Measurements from ENCODE around the gene TMEM212. TPM values are rescaled to one million over a fixed set of nuclear protein-coding genes. Genes with fewer than 3 reads are reported as not detected.

The TMEM212 gene
- total RNA-seq, 6 experiments from 2014 or later: not detected

DNA sequence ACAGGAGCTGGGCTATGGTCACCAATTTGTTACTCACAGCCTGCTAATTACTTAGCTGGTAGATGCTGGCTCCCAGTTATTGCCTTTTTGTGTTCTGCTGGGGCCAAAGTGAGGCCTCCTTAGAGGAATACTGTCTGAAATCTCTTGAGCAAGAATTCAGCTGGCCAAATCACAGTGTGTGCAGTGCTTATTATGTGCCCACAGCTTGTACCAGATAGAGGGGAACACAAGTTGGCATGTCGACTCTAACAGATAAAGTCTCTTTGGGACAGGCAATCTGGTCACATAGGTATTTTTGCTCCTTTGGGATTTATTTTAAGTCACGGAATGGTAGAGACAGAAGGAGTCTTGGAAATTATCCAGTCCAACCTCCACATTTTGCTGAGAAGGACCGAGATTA, 6.3 kb upstream of the TMEM212 start:
- Histone ChIP-seq H3K4me3 (no peak overlapping the region), H3K9me3 (no peaks in the 10 kb centered on the region), H3K36me3 (no peaks in the 10 kb centered on the region), H3K27ac (no peak overlapping the region), H3K4me1 (peaks cover 0 to 67% (median 18%) of the 10 kb centered on the region in 4 donors), H3K27me3 (no peaks in the 10 kb centered on the region)
- ATAC-seq (no peak), DNase-seq (no peak)
- intact Hi-C loops (cut with DNase I): no loop called here
- 100% methylated on average over 3 of the region's 3 CpGs for WGBS (ENCODE audit: insufficient coverage, low coverage, low lambda C conversion rate, missing lambda C conversion rate)
- TF ChIP-seq, protein P1, sequence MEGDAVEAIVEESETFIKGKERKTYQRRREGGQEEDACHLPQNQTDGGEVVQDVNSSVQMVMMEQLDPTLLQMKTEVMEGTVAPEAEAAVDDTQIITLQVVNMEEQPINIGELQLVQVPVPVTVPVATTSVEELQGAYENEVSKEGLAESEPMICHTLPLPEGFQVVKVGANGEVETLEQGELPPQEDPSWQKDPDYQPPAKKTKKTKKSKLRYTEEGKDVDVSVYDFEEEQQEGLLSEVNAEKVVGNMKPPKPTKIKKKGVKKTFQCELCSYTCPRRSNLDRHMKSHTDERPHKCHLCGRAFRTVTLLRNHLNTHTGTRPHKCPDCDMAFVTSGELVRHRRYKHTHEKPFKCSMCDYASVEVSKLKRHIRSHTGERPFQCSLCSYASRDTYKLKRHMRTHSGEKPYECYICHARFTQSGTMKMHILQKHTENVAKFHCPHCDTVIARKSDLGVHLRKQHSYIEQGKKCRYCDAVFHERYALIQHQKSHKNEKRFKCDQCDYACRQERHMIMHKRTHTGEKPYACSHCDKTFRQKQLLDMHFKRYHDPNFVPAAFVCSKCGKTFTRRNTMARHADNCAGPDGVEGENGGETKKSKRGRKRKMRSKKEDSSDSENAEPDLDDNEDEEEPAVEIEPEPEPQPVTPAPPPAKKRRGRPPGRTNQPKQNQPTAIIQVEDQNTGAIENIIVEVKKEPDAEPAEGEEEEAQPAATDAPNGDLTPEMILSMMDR (IDR thresholded peaks at IDR 0.05): no peak
- no peak for TF ChIP-seq POLR2A (IDR thresholded peaks at IDR 0.05)

DNA sequence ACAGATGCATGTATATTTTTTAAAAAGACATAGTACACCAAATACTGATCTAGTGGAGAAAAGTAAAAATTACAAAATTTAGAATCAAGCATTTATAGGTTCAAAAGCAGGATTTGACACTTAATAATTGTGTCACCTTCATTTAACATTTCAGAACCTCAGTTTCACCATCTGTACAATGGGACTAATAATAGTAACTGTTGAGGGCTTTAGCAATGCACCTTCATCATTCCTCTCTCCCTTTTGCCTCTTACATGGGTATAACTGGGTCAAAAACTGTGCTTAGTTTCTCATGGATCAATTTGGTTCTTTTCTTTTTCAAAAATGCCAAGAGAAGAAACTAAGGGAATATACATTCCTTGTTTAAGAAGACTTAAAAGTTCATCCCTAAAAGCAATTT, 5.5 kb upstream of the TMEM212 start:
- no peak for ATAC-seq
- H3K27ac ChIP-seq: peak overlapping the region; percentile 55 to 90 (median 75)
- TF ChIP-seq, protein P1 (IDR thresholded peaks at IDR 0.05): no peak
- no peak for TF ChIP-seq POLR2A (IDR thresholded peaks at IDR 0.05)
- H3K4me1 ChIP-seq: peaks cover 0 to 75% (median 20%) of the 10 kb centered on the region in 4 donors
- no peaks in the 10 kb centered on the region for H3K27me3 ChIP-seq
- H3K4me3 ChIP-seq: no peak overlapping the region
- no peaks in the 10 kb centered on the region for H3K9me3 ChIP-seq
- DNase-seq: no peak
- intact Hi-C loops (cut with DNase I): no loop called here
- H3K36me3 ChIP-seq: no peaks in the 10 kb centered on the region

DNA sequence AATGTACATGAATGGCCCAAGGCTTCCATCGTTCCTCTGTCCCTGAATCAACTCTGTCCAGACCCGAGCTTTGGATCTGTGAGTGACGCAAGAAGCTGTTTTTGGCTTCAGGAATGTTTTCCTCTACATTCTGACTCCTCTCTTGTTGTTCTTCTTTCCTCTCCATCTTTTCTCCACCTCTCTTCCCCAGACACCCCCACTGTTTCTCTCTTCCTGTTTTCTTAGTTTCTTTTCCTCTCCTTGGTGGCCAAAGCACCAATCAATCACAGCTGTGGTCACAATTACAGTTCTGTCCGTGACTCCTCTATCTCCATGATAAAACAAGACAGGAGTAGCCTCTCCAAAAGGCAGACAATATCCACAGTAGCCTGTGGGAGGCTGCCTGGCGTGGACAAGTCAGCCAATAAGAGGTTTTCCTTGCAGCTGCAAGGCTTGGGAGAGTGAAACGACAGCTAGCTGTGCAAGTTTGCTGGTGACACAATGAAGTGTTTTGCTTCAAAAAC, 4.9 kb upstream of the TMEM212 start:
- Histone ChIP-seq H3K4me1 (peaks cover 0 to 78% (median 18%) of the 10 kb centered on the region in 4 donors), H3K4me3 (peak overlapping the region in 2 of 3 donors; percentile 14 to 17), H3K27ac (peak overlapping the region; percentile 55 to 90 (median 75)), H3K9me3 (no peaks in the 10 kb centered on the region), H3K36me3 (no peaks in the 10 kb centered on the region), H3K27me3 (no peaks in the 10 kb centered on the region)
- TF ChIP-seq, protein P1 (IDR thresholded peaks at IDR 0.05): no peak
- TF ChIP-seq POLR2A (IDR thresholded peaks at IDR 0.05): no peak
- DNase-seq: peak in 1 of 3 donors; percentile 66
- ATAC-seq: peak; percentile 47 to 68 (median 55)
- intact Hi-C loops (cut with DNase I): no loop called here
- 8% methylated on average over 6 of the region's 6 CpGs for WGBS (ENCODE audit: insufficient coverage, low coverage, low lambda C conversion rate, missing lambda C conversion rate)

DNA sequence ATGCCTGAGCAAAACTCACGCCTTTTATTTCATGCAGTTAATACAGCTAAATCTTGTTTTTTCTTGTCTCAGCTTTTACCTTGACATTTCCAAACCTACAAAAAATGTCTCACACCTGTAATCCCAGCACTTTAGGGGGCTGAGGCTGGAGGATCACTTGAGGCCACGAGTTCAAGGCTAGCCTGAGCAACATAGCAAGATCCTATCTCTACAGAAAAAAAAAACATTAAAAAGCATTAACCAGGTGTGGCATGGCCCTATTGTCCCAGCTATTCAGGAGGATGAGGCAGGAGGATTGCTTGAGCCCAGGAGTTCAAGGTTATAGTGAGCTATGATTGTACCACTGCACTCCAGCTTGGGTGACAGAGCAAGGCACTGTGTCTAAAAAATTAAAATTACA, 3.9 kb upstream of the TMEM212 start:
- H3K4me3 ChIP-seq: no peak overlapping the region
- DNase-seq: no peak
- peak overlapping the region in 2 of 3 donors; percentile 75 to 90 for H3K27ac ChIP-seq
- H3K4me1 ChIP-seq: peaks cover 0 to 69% (median 14%) of the 10 kb centered on the region in 4 donors
- H3K9me3 ChIP-seq: no peaks in the 10 kb centered on the region
- no peaks in the 10 kb centered on the region for H3K36me3 ChIP-seq
- no peaks in the 10 kb centered on the region for H3K27me3 ChIP-seq
- ATAC-seq: no peak
- TF ChIP-seq, protein P1 (IDR thresholded peaks at IDR 0.05): no peak
- TF ChIP-seq POLR2A (IDR thresholded peaks at IDR 0.05): no peak
- WGBS (ENCODE audit: insufficient coverage, low coverage, low lambda C conversion rate, missing lambda C conversion rate): 81% methylated on average over 2 of the region's 2 CpGs
- intact Hi-C loops (cut with DNase I): no loop called here

DNA sequence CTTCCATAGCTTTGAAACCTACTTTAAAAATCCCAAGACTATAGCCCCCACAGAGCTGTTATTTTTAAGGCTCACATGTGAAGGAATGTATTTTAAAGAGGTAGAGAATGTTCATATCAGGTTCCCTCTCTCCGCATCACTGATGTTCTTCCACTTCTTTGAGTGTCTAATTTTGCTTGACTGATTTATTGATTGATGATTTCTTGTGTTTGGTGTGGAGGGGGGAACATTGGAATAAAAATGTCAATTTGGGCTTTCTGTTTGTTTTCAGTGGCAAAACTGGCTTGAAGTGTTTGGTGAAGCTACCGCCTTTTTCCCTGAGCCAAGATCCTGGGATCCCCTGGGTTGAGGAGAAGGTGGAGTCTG, 2.7 kb upstream of the TMEM212 start:
- DNase-seq: no peak
- Histone ChIP-seq H3K27me3 (no peaks in the 10 kb centered on the region), H3K36me3 (no peaks in the 10 kb centered on the region), H3K4me1 (peaks cover 0 to 58% (median 10%) of the 10 kb centered on the region in 4 donors), H3K27ac (peak overlapping the region; percentile 67 to 90 (median 78)), H3K4me3 (no peak overlapping the region), H3K9me3 (no peaks in the 10 kb centered on the region)
- TF ChIP-seq POLR2A (IDR thresholded peaks at IDR 0.05): no peak
- TF ChIP-seq, protein P1 (IDR thresholded peaks at IDR 0.05): no peak
- intact Hi-C loops (cut with DNase I): no loop called here
- no peak for ATAC-seq
- 28% methylated on average over 2 of the region's 2 CpGs for WGBS (ENCODE audit: insufficient coverage, low coverage, low lambda C conversion rate, missing lambda C conversion rate)

All from right lobe of liver (tissue), 6 donors.